Ovary (tissue), 9 donors: Measurements from ENCODE around the gene TPSG1. TPM values are rescaled to one million over a fixed set of nuclear protein-coding genes. Genes with fewer than 3 reads are reported as not detected.

Source experiments
- DNase-seq, 5 donors: peaks; one replicate each; pipeline ENCODE4 v3.0.0-alpha.2; 2019 to 2020
- H3K27ac ChIP-seq, 2 donors: fragments of 200-600 bp; one replicate each; pipeline versions ENCODE4 v1.5.1 to v1.8.0; 2019 to 2022
- H3K27me3 ChIP-seq: fragments of 200-600 bp; one replicate; pipeline ENCODE4 v1.8.0; 2022
- H3K36me3 ChIP-seq: fragments of 200-600 bp; sonication (generic); one replicate; pipeline ENCODE4 v1.5.1; 2019
- H3K4me1 ChIP-seq: one replicate; pipeline ENCODE4 v1.8.1; 2013; ENCODE audit warnings: mild to moderate bottlenecking, moderate library complexity; ENCODE audit not compliant: insufficient read depth
- H3K4me3 ChIP-seq: fragments of 200-600 bp; sonication (generic); one replicate; pipeline ENCODE4 v1.5.1; 2017
- H3K9me3 ChIP-seq, 2 donors: fragments of 200-600 bp in 1 of 2; sonication (generic) in 1 of 2; one replicate each; pipeline versions ENCODE4 v1.5.1 to v1.8.1; 2013 to 2019; ENCODE audit warnings: mild to moderate bottlenecking in 1 of 2, moderate library complexity in 1 of 2
- EP300 ChIP-seq: sonication (generic); formaldehyde crosslinking; IDR thresholded peaks from one replicate; pipeline ENCODE4 v1.6.1; 2017; ENCODE audit warnings: antibody characterized with exemption
- POLR2A ChIP-seq: fragments of 450-650 bp; IDR thresholded peaks from one replicate; pipeline ENCODE4 v1.6.1; 2017; ENCODE audit warnings: antibody characterized with exemption, mild to moderate bottlenecking, moderate library complexity
- WGBS, 3 donors: extraction: QIAGEN DNeasy Blood & Tissue Kit in 1 of 3; methylation state at CpG; one replicate each; pipeline versions ENCODE4 v1.1.5 to v1.1.7; 2013 to 2017; 5-methylcytosine and 5-hydroxymethylcytosine counted together
- intact Hi-C, 4 donors: fragments of 100-400 bp; cut with DNase I; formaldehyde crosslinking; loops; one replicate each; pipeline versions ENCODE4 v1.11.0 to v1.15.1; 2022 to 2023
- polyA plus RNA-seq, 2 donors: library from polyadenylated mRNA; stranded (reverse); fragments of 200-250 nt in 1 of 2; fragments of 350-450 nt in 1 of 2; fragmentation: Illumina TruSeq in 1 of 2; extraction: RNeasy Lipid Tissue Mini Kit (QIAGEN cat#74804) in 1 of 2; gene quantifications; one replicate each; pipeline ENCODE4 v1.2.3, GENCODE V29; 2013 to 2014
- total RNA-seq, 7 donors: library from RNA; depleted of rRNA in 2 of 7; stranded (reverse); fragments of >200 nt in 2 of 7; fragmentation: NEBNext Ultra II Directional in 3 of 7; extraction: Animal tissue kit (Norgen Biotek cat#: 25700) in 3 of 7; gene quantifications; one replicate each; pipeline versions ENCODE4 v1.1.0 to v1.2.4, GENCODE V29; 2016 to 2023
- TF ChIP-seq, protein P1 (sequence below), 3 donors: fragments of 450-650 bp in 2 of 3; fragments of 200-600 bp in 1 of 3; IDR thresholded peaks; one replicate each; pipeline versions ENCODE4 v1.5.1 to v1.8.0; 2016 to 2022; ENCODE audit warnings: antibody characterized with exemption in 3 of 3, mild to moderate bottlenecking in 1 of 3
- donor health status: DM: no; HTN: no; CAD: no; lungs with moderate emphysema.
- donor health status: DM: no; HTN: no; CAD: no.
- donor health status: Bipolar disorder and iron deficiency.
- donor health status: DM: yes; HTN: yes; CAD: no.
- donor health status: DM: no; HTN: no; CAD: no.
- donor health status: DM: yes; HTN: yes; CAD: no.

TPSG1 gene
- total and polyA plus RNA-seq, 9 donors: 0.08 to 1.3 (median 0.22) TPM; not detected in 6

GRCh38 chr16:1177053-1177452, 48.0 kb downstream of the TPSG1 start:
- Histone ChIP-seq H3K27ac (no peak overlapping the region), H3K36me3 (no peaks in the 10 kb centered on the region), H3K4me1 (peaks cover 32% of the 10 kb centered on the region), H3K9me3 (no peaks in the 10 kb centered on the region), H3K27me3 (no peaks in the 10 kb centered on the region), H3K4me3 (no peak overlapping the region)
- WGBS, 3 donors: 80 to 90% (median 89%) methylated on average over 16 to 19 of the region's 19 CpGs
- intact Hi-C loops: no loop called here
- no peak for DNase-seq
- no peak for TF ChIP-seq POLR2A
- TF ChIP-seq, protein P1, sequence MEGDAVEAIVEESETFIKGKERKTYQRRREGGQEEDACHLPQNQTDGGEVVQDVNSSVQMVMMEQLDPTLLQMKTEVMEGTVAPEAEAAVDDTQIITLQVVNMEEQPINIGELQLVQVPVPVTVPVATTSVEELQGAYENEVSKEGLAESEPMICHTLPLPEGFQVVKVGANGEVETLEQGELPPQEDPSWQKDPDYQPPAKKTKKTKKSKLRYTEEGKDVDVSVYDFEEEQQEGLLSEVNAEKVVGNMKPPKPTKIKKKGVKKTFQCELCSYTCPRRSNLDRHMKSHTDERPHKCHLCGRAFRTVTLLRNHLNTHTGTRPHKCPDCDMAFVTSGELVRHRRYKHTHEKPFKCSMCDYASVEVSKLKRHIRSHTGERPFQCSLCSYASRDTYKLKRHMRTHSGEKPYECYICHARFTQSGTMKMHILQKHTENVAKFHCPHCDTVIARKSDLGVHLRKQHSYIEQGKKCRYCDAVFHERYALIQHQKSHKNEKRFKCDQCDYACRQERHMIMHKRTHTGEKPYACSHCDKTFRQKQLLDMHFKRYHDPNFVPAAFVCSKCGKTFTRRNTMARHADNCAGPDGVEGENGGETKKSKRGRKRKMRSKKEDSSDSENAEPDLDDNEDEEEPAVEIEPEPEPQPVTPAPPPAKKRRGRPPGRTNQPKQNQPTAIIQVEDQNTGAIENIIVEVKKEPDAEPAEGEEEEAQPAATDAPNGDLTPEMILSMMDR (IDR thresholded peaks at IDR 0.05): no peak
- no peak for TF ChIP-seq EP300

- Histone ChIP-seq H3K4me1 (peaks cover 33% of the 10 kb centered on the region), H3K36me3 (no peaks in the 10 kb centered on the region), H3K27me3 (no peaks in the 10 kb centered on the region), H3K4me3 (no peak overlapping the region), H3K27ac (no peak overlapping the region), H3K9me3 (no peaks in the 10 kb centered on the region)
- TF ChIP-seq, protein P1 (IDR thresholded peaks at IDR 0.05): no peak
- TF ChIP-seq POLR2A: no peak
- no peak for TF ChIP-seq EP300
- intact Hi-C loops: no loop called here
- DNase-seq: no peak
- 90 to 92% (median 91%) methylated on average over 24 of the region's 24 CpGs for WGBS, 3 donors
Measured at GRCh38 chr16:1176280-1176897, 48.7 kb downstream of the TPSG1 start.

DNA sequence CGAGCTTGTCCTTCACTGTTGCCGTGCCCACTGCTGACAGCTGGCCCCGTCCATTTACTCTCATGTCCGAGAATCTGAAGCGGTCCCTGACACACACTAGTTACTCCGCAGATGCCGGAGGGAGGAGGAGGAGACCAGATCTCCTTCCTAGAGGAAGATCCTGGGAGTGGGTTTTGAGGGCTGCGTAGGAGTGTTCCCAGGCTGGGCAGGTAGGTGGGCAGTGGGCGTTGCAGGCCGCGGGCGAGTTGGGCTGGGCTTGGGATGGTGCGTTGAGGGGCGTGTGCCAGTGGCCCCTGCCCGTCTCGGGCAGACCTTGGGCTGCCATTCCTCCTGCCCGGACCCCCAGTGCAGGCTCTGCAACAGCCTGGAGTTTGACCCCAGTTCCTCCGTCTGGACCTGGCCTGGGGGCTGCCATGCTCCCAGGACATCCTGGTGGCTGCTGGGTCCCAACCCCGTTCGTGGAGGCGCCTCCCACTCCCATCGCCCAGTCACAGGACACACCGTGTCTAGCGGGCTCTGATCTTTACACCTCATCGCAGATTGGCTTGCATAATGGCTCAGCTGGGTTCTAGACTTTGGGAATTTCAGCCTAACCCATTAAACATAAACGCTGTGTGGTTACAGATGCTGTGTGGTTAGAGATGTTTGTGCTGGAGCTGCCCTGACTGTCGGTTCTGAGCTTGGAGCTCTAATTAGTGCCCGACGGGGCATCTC, 49.3 kb downstream of the TPSG1 start:
- Histone ChIP-seq H3K4me1 (peaks cover 32% of the 10 kb centered on the region), H3K9me3 (no peaks in the 10 kb centered on the region), H3K27ac (no peak overlapping the region), H3K27me3 (no peaks in the 10 kb centered on the region), H3K4me3 (no peak overlapping the region), H3K36me3 (no peaks in the 10 kb centered on the region)
- intact Hi-C loops: no loop called here
- TF ChIP-seq EP300: no peak
- TF ChIP-seq, protein P1 (IDR thresholded peaks at IDR 0.05): no peak
- TF ChIP-seq POLR2A: no peak
- no peak for DNase-seq
- WGBS, 3 donors: 87 to 89% (median 87%) methylated on average over 29 of the region's 29 CpGs

DNA sequence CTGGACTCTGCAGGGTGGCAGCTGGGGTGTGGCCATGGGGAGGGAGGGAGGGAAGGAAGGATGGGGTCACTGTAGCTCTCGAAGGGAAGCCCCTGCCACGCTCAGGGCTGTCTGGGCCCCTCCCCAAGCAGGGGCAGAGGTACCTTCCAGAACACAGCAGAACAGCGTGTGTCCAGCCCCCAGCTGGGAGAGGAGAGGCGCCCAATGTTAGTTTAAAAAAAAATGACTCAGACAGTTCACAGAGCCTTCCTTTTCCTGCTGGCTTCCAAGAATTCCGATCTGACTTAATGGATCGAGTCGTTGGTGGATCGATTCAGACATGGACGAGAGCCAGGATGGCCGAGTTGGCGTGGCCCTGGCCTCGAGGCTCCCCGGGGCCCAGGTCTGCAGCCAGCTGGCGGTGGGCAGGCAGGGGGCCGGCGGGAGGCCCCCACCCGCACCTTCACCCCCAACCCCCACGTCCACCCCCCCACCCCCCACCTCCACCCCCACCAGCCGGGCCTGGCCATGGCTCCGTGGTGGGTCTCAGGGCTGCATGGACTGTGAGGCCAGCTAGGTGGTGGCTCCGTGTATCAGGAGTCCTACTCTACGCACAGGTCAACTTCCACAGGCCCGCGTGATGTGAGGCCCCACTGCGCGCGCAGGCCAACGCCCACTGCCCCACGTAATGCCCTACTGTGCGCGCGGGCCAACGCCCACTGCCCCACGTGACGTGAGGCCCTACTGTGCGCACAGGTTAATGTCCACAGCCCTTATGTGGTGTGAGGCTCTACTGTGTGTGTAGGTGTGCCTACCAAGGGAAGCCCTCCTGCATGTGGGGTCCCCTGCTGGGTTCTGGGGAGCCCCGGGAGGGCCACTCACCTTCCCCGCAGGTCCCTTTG, 50.4 kb downstream of the TPSG1 start:
- Histone ChIP-seq H3K27ac (peak overlapping the region; percentile 32 to 35), H3K27me3 (no peaks in the 10 kb centered on the region), H3K4me1 (peaks cover 28% of the 10 kb centered on the region), H3K9me3 (no peaks in the 10 kb centered on the region), H3K36me3 (no peaks in the 10 kb centered on the region), H3K4me3 (no peak overlapping the region)
- TF ChIP-seq EP300 (no peak), POLR2A (no peak)
- TF ChIP-seq, protein P1 (IDR thresholded peaks at IDR 0.05): no peak
- DNase-seq: peak in 1 of 5 donors; percentile 55
- intact Hi-C loops: no loop called here
- WGBS, 3 donors: 45 to 51% (median 50%) methylated on average over 38 of the region's 38 CpGs
